HepG2 (cell line): ENCODE data around the gene NKD1. TPM values are rescaled to one million over a fixed set of nuclear protein-coding genes. Genes with fewer than 3 reads are reported as not detected.

Source experiments
- MXD1 ChIP-seq: sonication (generic); formaldehyde crosslinking; IDR thresholded peaks from 2 replicates; pipeline ENCODE4 v1.4.0; 2020; ENCODE audit warnings: mild to moderate bottlenecking, missing genetic modification reagents
- PCBP1 ChIP-seq: fragments of 200-400 bp; formaldehyde crosslinking; IDR thresholded peaks from 2 replicates; pipeline ENCODE4 v1.6.1; 2017; ENCODE audit warnings: mild to moderate bottlenecking, low read depth, low read length, borderline replicate concordance
- POLR2A ChIP-seq, 2 experiments: IDR thresholded peaks; 2 replicates each; pipeline ENCODE4 v1.6.1; 2011; ENCODE audit warnings: low read depth in 2 of 2, low read length in 2 of 2, mild to moderate bottlenecking in 1 of 2, moderate library complexity in 1 of 2; ENCODE audit not compliant: insufficient read depth in 1 of 2
- POLR2AphosphoS2 ChIP-seq: IDR thresholded peaks from 2 replicates; pipeline ENCODE4 v1.6.1; 2011; ENCODE audit warnings: low read depth, low read length, improper control_type of control experiment
- RAD21 ChIP-seq: fragments of 450-650 bp; formaldehyde crosslinking; IDR thresholded peaks from 2 replicates; pipeline ENCODE4 v1.5.0; 2020; ENCODE audit warnings: mild to moderate bottlenecking
- TRIM24 ChIP-seq: sonication (generic); formaldehyde crosslinking; IDR thresholded peaks from 2 replicates; pipeline ENCODE4 v1.8.0; 2022; ENCODE audit warnings: mild to moderate bottlenecking, missing genetic modification reagents
- ZNF124 ChIP-seq: sonication (generic); formaldehyde crosslinking; IDR thresholded peaks from 2 replicates; pipeline ENCODE4 v1.4.0; 2020; ENCODE audit warnings: missing genetic modification reagents
- ZNF350 ChIP-seq: sonication (generic); formaldehyde crosslinking; IDR thresholded peaks from 2 replicates; pipeline ENCODE4 v1.4.0; 2020; ENCODE audit warnings: mild to moderate bottlenecking, low read depth, missing genetic modification reagents, borderline replicate concordance
- ZSCAN22 ChIP-seq: sonication (generic); formaldehyde crosslinking; IDR thresholded peaks from 2 replicates; pipeline ENCODE4 v1.4.0; 2020; ENCODE audit warnings: mild to moderate bottlenecking, missing genetic modification reagents
- polyA plus RNA-seq, 8 experiments: library from polyadenylated mRNA; depleted of rRNA in 3 of 8; stranded (reverse) in 7 of 8; unstranded in 1 of 8; fragments of >200 nt; fragmentation: Illumina TruSeq in 4 of 8; extraction: Trizol in 4 of 8; gene quantifications; 2 replicates each; pipeline versions ENCODE4 v1.2.1 to v1.2.3, GENCODE V29; 2011 to 2016; ENCODE audit warnings: low read depth in 4 of 8, missing spikeins in 1 of 8, mixed read lengths in 1 of 8; ENCODE audit not compliant: insufficient read depth in 1 of 8
- total RNA-seq, 5 experiments: library from RNA; depleted of rRNA; stranded (reverse); fragments of >200 nt; fragmentation: Illumina TruSeq; extraction: Trizol; gene quantifications; 2 replicates each; pipeline ENCODE4 v1.2.3, GENCODE V29; 2016; ENCODE audit warnings: low read depth in 1 of 5
- TF ChIP-seq, protein P1 (sequence below): sonication (generic); formaldehyde crosslinking; IDR thresholded peaks from 2 replicates; pipeline ENCODE4 v1.4.0; 2020; ENCODE audit warnings: missing genetic modification reagents
- TF ChIP-seq, protein P2 (sequence below): sonication (generic); formaldehyde crosslinking; IDR thresholded peaks from 2 replicates; pipeline ENCODE4 v1.4.0; 2020; ENCODE audit warnings: missing genetic modification reagents
- TF ChIP-seq, protein P3 (sequence below): sonication (generic); formaldehyde crosslinking; IDR thresholded peaks from 2 replicates; pipeline ENCODE4 v1.5.0; 2020; ENCODE audit warnings: mild to moderate bottlenecking, missing genetic modification reagents, borderline replicate concordance
- TF ChIP-seq, protein P4 (sequence below): sonication (generic); formaldehyde crosslinking; IDR thresholded peaks from 2 replicates; pipeline ENCODE4 v1.5.0; 2020; ENCODE audit warnings: mild to moderate bottlenecking, missing genetic modification reagents
- TF ChIP-seq, protein P5 (sequence below): sonication (generic); formaldehyde crosslinking; IDR thresholded peaks from 2 replicates; pipeline ENCODE4 v1.5.0; 2020; ENCODE audit warnings: mild to moderate bottlenecking, missing genetic modification reagents

The NKD1 gene
- total and polyA plus RNA-seq, 2 of the 13 experiments (the other 11 are each of a cell fraction or from before 2014, with no cell fraction given), result 70.4 to 121 TPM

DNA sequence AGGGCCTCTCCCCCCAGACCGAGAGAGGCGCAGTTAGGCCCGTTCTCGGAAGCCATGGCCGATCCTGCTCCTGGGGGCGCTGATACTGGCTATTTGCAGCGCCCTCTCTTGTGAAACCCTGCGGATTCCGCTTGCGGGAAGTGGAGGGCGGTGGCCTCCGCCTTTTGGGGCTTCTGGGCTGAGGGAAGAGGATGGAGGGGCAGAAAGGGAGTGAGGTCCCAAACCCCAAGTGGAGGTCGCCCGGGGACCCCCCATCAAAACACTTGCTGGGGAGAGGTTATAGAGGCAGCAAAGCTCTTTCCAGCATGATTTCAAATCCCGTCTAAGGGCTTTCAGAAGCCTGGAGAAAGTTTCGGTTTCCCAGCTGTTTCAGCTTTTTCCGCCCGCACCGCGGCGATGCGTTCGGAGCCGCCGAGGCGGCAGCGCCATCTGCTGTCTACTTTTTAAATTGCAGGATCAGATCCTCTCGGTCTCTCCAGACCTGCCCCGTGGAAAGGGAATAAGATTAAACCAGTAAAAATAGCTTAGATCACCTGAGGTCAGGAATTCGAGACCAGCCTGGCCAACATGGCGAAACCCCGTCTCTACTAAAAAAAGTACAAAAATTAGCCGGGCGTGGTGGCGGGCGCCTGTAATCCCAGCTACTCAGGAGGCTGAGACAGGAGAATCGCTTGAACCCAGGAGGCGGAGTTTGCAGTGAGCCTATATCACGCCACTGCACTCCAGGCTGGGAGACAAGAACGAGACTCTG, 117.1 kb downstream of the NKD1 start (continued):
- TF ChIP-seq, protein P1, sequence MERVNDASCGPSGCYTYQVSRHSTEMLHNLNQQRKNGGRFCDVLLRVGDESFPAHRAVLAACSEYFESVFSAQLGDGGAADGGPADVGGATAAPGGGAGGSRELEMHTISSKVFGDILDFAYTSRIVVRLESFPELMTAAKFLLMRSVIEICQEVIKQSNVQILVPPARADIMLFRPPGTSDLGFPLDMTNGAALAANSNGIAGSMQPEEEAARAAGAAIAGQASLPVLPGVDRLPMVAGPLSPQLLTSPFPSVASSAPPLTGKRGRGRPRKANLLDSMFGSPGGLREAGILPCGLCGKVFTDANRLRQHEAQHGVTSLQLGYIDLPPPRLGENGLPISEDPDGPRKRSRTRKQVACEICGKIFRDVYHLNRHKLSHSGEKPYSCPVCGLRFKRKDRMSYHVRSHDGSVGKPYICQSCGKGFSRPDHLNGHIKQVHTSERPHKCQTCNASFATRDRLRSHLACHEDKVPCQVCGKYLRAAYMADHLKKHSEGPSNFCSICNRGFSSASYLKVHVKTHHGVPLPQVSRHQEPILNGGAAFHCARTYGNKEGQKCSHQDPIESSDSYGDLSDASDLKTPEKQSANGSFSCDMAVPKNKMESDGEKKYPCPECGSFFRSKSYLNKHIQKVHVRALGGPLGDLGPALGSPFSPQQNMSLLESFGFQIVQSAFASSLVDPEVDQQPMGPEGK, result peak; percentile 50; the same call in 1 of the 2 replicates
- TF ChIP-seq ZNF350 (CRISPR knock-in tag) (peak; percentile 57; the same call in 1 of the 2 replicates), MXD1 (CRISPR knock-in tag) (0 out of 2 replicates have a peak, but pooled peaks have one; percentile 28), ZSCAN22 (CRISPR knock-in tag) (0 out of 2 replicates have a peak, but pooled peaks have one; percentile 15), TRIM24 (CRISPR knock-in tag) (no peak), ZNF124 (peak; percentile 55; the same call in 1 of the 2 replicates), POLR2AphosphoS2 (no peak), RAD21 (CRISPR knock-in tag) (peak; percentile 92), PCBP1 (no peak), POLR2A (IDR thresholded peaks at IDR 0.05; ENCODE audit: insufficient read depth in 1 of 2, low read depth in 2 of 2, low read length in 2 of 2) (0 out of 4 replicates have a peak, but pooled peaks of 1 of the 2 experiments have one; percentile 15)
- TF ChIP-seq, protein P2, sequence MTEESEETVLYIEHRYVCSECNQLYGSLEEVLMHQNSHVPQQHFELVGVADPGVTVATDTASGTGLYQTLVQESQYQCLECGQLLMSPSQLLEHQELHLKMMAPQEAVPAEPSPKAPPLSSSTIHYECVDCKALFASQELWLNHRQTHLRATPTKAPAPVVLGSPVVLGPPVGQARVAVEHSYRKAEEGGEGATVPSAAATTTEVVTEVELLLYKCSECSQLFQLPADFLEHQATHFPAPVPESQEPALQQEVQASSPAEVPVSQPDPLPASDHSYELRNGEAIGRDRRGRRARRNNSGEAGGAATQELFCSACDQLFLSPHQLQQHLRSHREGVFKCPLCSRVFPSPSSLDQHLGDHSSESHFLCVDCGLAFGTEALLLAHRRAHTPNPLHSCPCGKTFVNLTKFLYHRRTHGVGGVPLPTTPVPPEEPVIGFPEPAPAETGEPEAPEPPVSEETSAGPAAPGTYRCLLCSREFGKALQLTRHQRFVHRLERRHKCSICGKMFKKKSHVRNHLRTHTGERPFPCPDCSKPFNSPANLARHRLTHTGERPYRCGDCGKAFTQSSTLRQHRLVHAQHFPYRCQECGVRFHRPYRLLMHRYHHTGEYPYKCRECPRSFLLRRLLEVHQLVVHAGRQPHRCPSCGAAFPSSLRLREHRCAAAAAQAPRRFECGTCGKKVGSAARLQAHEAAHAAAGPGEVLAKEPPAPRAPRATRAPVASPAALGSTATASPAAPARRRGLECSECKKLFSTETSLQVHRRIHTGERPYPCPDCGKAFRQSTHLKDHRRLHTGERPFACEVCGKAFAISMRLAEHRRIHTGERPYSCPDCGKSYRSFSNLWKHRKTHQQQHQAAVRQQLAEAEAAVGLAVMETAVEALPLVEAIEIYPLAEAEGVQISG (CRISPR knock-in tag), result 0 out of 2 replicates have a peak, but pooled peaks have one; percentile 14
- TF ChIP-seq, protein P3, sequence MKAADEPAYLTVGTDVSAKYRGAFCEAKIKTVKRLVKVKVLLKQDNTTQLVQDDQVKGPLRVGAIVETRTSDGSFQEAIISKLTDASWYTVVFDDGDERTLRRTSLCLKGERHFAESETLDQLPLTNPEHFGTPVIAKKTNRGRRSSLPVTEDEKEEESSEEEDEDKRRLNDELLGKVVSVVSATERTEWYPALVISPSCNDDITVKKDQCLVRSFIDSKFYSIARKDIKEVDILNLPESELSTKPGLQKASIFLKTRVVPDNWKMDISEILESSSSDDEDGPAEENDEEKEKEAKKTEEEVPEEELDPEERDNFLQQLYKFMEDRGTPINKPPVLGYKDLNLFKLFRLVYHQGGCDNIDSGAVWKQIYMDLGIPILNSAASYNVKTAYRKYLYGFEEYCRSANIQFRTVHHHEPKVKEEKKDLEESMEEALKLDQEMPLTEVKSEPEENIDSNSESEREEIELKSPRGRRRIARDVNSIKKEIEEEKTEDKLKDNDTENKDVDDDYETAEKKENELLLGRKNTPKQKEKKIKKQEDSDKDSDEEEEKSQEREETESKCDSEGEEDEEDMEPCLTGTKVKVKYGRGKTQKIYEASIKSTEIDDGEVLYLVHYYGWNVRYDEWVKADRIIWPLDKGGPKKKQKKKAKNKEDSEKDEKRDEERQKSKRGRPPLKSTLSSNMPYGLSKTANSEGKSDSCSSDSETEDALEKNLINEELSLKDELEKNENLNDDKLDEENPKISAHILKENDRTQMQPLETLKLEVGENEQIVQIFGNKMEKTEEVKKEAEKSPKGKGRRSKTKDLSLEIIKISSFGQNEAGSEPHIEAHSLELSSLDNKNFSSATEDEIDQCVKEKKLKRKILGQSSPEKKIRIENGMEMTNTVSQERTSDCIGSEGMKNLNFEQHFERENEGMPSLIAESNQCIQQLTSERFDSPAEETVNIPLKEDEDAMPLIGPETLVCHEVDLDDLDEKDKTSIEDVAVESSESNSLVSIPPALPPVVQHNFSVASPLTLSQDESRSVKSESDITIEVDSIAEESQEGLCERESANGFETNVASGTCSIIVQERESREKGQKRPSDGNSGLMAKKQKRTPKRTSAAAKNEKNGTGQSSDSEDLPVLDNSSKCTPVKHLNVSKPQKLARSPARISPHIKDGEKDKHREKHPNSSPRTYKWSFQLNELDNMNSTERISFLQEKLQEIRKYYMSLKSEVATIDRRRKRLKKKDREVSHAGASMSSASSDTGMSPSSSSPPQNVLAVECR (CRISPR knock-in tag), result peak; percentile 25; the same call in 1 of the 2 replicates
- TF ChIP-seq, protein P4, sequence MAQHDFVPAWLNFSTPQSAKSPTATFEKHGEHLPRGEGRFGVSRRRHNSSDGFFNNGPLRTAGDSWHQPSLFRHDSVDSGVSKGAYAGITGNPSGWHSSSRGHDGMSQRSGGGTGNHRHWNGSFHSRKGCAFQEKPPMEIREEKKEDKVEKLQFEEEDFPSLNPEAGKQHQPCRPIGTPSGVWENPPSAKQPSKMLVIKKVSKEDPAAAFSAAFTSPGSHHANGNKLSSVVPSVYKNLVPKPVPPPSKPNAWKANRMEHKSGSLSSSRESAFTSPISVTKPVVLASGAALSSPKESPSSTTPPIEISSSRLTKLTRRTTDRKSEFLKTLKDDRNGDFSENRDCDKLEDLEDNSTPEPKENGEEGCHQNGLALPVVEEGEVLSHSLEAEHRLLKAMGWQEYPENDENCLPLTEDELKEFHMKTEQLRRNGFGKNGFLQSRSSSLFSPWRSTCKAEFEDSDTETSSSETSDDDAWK (CRISPR knock-in tag), result no peak
- TF ChIP-seq, protein P5, sequence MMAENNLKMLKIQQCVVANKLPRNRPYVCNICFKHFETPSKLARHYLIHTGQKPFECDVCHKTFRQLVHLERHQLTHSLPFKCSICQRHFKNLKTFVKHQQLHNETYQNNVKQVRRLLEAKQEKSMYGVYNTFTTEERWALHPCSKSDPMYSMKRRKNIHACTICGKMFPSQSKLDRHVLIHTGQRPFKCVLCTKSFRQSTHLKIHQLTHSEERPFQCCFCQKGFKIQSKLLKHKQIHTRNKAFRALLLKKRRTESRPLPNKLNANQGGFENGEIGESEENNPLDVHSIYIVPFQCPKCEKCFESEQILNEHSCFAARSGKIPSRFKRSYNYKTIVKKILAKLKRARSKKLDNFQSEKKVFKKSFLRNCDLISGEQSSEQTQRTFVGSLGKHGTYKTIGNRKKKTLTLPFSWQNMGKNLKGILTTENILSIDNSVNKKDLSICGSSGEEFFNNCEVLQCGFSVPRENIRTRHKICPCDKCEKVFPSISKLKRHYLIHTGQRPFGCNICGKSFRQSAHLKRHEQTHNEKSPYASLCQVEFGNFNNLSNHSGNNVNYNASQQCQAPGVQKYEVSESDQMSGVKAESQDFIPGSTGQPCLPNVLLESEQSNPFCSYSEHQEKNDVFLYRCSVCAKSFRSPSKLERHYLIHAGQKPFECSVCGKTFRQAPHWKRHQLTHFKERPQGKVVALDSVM (CRISPR knock-in tag), result peak; percentile 59
